Left kidney (tissue), 2 donors: ENCODE measurements around the gene MRM2. TPM values are rescaled to one million over a fixed set of nuclear protein-coding genes. Genes with fewer than 3 reads are reported as not detected.
"Not testable (repeated sequence)": the region's sequence is repeated elsewhere in the genome, so short reads cannot be mapped to it uniquely, and the experiment has no call there.

ENCODE experiments used
- DNase-seq: peaks from one replicate; pipeline ENCODE4 v3.0.0-alpha.2; 2013
- polyA plus RNA-seq: library from polyadenylated mRNA; unstranded; fragments of 120-200 nt; gene quantifications from one replicate; pipeline ENCODE4 v1.2.1, GENCODE V29; 2013; ENCODE audit not compliant: insufficient read length

MRM2 gene
- polyA plus RNA-seq, 1 donor = 40.3 TPM

DNA sequence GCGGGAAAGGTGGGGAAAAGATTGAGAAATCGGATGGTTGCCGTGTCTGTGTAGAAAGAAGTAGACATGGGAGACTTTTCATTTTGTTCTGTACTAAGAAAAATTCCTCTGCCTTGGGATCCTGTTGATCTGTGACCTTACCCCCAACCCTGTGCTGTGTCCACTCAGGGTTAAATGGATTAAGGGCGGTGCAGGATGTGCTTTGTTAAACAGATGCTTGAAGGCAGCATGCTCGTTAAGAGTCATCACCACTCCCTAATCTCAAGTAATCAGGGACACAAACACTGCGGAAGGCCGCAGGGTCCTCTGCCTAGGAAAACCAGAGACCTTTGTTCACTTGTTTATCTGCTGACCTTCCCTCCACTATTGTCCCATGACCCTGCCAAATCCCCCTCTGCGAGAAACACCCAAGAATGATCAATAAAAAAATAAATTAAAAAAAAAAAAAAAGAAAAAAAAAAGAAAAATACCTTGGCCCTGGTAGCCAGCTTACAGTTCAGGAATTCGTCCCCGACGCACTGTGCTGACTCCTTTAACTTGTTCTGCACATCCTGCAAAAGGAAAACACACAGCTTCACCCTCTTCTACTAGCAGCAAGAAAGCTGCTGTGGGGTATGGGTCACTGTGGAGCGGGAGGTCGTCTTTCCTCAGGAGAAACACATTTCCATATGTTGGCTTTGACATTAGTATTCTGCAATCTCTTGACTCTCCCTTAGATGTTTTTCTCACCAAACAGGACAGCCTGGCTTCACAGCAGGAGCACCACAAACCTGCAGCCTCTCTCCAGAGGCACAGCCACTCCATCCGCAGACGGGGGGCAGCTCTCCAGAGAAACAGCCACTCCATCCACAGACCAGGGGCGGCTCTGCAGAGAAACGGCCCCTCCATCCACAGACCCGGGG is 27.3 kb upstream of the MRM2 start:
- not testable (repeated sequence) for DNase-seq

DNA sequence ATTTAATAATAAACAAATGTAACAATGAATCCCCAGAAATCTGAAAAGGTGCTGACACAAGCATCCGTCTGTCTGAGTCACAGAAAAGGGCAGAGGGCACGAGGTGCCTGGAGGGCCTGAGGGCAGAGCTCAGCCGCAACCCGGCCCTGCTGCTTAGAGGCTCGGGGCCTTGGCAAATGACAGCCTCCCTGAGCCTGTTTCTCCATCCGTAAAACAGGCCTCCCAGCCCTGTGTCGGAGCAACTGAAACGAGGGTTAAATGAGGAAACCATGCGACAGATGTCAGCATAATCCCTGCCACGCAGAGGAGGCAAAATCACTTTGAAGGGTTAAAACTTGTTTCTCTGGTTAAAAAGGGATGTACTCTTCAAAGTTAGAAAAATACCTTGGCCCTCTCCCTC is 24.9 kb upstream of the MRM2 start:
- no peak for DNase-seq

DNA sequence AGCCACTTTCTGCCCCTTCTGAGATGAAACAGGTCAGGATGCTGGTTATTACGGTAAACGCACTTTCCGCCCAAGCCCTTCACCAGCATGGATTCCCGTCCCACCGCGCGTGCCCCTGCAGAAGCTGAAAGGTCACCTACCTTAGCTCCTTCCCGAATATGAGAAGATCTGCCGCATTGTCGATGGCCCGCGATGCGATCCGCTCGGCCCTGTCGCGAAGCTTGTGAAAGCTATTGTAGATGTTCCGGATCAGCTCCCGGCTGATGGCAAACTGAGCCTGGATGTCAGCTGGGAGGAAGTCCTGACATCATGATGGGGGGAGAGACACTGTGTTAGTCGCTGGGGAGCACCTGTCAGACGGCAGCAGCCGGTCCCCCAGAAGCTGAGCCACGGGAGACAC is 22.2 kb upstream of the MRM2 start:
- DNase-seq = no peak

DNA sequence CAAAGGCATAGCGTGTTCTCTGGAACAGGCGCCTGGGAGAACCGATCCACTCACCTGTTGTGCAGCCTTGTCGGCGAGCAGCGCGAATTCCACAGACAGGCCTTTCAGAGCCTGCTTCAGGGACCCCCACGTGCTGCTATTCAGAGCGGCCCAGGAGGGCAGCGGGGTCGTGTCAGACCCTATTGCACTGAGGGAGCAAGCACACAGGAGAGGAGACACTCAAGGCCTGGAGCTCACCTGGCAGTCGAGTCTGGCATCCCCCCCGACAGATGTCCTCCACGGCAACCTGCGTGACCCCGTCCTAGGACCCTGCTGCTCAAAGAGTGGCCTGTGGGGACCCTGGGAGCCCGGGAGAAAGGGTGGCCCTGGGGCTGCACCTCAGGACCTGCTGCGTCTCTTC is 21.2 kb upstream of the MRM2 start:
- no peak for DNase-seq

DNA sequence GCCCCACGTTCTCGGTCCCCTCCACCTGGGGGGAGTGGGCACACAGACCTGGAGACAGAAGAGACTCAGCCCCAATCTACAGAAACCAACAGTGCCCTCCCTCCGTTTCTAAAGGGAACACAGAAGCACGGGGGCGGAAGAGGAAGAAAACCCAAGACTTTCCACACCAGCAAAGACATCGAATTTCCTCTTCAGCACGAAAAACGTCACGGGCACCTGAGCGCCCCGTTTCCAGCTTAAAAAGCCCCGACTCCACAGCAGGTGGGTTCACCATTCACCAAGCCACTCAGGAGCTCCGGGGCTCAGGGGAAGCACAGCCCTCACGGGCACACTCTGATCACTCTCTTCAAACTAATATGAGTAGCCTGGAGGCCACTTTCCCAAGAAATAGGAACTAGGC is 19.6 kb upstream of the MRM2 start:
- DNase-seq = no peak

DNA sequence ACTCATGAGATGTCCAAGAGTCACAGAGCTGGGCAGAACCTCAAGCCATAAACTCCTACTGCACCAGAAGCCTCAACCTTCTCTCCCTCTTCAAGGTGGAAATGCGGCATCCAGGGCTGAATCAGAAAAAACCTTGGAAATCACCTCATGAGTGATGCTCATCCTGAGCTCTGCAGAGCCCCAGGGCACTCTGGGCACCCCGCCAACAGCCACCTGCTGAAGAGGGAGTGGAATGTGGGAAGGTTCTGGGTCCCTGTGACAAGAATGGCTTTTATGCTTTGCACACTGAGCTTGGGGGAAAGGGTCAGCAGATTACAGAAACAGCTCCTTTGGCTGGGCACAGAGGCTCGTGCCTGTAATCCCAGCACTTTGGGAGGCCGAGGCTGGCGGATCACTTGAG is 18.8 kb upstream of the MRM2 start:
- DNase-seq = no peak

DNA sequence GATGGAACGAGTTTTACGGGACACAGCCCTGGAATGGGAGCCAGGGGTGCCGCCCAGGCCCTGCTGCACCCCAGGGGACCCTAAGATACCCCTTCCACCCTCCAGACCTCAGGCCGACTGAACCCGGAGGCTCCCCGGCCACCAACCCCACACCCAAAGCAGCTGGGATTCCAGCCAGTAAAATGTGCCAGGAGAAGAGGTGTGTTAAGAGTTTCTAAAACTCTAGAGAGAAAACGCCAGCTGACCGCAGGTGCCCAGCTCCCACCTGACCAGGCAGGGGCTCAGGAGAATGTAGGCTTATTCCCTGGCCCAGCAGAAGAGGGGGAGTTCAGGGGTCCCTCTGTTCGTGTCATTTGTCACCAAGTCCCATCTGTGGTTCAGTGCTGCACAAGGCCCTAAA is 17.5 kb upstream of the MRM2 start:
- no peak for DNase-seq

DNA sequence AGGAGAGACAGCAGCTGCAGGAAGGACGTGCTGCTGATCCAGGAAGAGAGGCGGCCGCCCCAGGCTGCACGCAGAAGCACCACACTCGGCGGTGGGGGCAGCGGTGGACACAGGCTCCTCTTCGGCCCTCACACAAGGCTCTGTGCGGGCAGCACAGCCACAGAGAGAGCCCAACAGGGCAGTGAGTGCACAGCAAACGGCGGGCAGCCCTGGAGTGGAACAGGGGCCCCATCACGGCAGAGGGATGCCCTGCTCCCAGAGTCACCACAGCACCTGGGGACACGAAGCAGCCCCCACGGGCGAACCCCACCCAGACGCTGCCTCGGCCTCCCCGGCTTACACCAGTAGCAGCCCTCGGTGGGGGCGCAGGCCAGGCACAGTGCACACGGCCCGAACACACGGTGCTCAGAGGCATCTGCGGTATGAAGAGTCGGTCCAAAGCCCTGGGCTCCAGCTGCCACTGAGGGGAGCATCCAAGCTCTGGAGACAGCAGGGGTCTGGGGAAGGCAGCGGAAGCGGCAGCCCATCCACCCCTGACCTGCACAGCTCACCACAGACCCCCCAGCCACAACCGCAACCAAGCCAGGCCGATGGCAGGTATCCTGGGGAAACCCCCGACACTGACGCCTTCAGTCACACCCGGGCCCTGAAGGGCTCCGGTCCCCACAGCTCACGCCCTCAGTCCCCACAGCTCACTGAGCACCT is 16.8 kb upstream of the MRM2 start:
- no peak for DNase-seq

DNA sequence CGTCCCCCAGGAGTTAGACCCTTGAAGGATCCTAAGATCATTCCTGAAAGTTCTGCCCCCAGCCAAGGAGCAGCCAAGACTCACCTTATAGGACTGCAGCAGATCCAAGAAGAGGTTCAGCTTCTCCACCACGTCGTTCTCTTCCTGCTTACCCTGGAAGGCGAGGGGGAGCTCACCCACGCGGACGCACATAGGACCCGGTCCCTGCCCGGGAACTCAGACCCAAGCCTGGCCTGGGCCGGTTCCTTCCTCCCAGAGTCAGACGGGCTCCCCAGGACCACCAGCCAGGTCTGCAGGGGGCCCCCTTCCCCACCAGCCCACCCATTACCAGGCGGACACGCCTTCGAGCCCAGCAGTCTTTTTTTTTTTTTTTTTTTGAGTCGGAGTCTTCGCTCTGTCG is 15.6 kb upstream of the MRM2 start:
- DNase-seq = no peak

DNA sequence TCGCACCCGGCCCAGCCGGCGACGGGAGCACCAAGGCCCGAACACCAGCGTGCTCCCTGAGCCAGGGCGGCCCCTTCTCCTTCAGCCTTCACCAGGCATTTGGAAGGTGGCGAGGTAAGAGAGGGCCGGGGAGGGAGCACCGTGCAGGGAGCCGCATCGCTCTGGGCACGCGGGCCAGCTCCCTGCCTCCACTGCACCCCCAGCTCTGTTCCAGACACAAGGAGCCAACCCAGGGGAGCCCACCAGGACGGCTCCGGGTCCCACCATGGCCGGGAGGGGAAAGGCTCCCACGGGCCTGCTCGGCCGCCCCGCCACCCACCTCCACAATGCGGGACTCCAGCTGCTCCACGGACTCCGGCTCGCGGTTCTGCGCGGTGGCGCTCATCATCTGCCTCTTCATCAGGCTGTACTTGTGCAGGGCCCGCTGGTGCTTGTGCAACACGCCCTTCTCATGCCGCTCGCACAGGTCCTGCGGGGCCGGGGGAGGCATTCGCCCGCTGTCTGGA is 15.1 kb upstream of the MRM2 start:
- no peak for DNase-seq

DNA sequence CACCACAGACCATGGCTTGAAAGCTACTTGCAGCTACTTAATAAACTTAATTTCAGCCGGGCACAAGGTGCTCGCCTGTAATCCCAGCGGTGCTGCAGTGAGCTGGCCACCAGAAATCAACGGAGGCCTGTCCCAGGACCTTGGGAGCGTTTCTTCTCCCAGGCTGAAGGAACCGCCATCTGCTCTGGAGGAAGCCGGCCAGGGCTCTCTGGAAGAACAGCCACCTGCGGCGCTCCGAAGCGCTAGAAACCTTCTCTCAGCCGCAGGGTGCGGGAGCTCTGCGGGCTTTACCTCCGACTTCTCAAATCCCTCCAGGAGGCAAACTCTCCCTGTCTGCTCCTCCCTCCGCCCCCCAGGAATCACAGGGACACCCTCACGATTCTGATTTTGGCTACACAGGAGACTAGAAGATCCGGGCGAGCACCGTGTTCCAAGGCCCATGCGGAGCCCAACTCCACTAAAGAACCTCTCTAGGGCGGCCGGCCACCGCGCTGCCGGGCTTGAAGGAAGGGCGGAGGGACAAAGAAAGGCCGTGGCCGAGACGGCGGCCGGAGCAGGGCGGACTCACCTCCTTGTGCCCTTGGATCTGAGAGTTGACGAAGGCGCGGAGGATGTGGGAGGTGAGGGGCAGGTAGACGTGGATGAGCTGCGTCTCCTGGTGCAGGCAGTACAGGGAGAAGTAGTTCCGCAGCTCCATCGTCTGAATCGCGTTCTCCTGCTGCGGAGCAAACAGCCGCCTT is 14.5 kb upstream of the MRM2 start:
- DNase-seq = no peak

DNA sequence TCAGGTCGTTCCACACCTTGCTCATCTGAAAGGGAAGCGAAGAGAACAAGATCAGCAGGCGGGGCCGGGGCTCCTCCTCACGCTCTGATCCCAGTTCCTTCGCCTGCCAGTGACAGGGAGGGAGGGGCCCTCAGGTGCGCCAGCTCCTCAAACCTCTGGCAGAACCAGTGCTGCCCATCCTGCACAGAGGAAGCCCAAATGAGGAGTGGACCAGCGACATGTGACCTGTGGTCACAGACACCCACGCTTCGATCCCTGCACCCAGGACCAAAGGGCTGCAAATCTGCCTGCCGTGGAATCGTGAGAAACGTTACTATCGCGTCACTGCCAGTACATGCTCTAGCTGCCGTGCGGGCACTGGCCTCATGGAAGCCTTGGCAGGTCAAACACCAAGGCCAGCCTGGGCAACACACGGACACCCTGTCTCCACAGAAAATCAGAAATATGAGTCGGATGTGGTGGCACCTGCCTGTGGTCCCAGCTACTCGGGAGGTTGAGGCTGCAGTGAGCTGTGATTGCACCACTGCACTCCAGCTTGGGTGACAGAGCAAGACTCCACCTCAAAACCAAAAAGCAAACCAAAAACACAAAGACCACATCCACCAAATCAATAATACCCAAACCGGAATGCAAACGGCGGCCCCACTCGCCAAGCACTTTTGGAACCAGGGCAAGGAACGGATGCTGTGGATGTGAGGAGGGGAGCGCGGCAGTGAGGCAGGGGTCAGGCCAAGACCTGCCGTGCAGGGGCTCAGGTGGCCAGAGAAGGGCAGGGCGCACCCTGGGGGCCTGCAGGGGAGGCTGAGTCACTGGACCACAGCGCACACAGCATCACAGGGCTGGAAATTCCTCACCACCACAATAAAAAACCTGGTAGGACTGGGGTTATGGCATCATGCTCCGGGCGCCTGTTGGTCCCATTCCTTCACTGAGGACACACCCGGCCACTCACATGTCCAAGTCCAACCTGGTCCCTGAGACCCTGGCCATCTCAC is 13.4 kb upstream of the MRM2 start:
- DNase-seq = no peak

DNA sequence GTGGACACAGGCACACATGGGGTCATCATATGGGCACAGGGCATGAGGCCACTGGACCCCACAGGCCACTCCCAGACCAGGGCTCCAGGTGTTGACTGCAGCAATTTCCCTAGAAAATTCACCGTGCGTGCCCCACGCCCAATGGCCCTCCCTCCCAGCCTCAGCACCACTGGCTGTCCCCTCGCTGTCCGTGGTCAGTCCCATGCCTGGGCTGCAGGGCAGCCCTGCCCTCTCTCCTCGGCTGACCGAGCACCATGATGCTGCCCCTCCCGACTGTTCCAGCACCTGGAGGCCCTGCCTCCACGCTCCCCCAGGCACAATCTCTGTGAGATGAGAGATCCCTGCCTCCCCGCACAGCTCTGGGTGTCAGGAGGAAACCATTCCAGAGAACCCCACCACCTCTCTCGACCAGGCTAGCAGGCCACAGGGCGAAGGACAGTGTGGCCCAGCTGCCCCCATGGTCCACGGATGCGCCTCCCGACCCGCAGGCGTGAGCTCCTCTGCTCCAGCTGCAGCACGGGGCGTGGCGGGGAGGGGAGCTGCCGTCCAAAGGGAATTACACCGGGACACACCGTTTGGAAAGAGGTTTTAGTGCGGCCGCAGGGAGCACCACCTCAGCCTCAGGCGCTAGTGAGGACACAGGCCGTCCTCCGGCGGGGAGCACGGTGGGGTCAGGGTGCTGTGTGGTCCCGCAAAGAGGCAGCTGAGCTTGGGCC is 12.6 kb upstream of the MRM2 start:
- no peak for DNase-seq

DNA sequence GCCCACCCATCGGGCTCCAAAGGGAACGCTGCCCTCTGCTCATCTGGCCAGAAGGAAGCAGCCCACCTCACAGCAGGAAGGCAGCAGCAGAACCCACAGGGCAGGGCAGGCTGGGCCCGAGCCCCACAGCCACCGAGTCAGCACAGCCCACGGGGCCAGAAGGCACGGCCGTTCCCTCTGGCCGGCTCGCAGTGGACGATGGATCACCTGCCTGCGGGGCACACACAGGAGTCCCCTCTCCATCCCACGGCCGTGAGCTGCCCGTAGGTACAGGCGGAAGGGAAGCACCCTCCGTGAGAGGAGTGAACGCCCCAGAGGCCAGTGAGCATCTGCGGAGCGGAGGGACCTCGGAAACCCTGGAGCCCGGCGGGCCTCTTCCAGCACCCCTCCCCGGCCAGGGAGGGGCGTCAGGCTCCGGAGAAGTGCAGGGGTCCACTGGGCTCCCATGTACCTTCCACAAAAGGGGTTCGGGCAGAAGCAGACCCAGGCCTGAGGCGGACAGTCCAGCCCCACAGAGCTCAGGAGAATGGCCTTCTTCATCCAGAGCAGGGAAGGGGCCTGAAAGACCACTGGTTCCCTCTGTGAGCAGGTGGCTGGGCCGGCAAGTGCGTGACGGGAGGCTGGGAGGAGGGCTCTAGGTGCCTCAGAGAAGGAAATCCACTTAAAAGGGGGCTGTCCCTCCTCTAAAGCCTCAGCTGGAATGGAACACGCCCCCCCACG is 11.7 kb upstream of the MRM2 start:
- DNase-seq = no peak

DNA sequence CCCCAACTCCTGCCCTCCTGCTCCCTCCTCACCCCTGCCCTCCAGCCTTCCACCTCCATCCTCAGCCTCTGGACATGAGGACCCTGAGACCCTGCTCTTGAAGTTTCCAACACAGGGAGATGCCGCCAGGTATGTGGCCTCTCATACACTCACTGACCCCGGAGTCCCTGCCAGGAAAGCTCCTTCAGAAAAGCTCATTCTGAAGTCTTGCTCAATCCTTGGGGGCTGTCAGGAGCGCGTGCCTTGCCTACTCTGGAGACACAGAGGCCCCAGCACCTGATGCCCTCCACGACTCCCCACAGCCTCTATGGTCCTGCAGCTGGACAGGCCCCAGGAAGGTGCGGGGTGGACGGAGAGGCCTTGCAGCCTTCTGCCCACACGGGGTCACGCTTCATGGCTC is 11.0 kb upstream of the MRM2 start:
- no peak for DNase-seq

DNA sequence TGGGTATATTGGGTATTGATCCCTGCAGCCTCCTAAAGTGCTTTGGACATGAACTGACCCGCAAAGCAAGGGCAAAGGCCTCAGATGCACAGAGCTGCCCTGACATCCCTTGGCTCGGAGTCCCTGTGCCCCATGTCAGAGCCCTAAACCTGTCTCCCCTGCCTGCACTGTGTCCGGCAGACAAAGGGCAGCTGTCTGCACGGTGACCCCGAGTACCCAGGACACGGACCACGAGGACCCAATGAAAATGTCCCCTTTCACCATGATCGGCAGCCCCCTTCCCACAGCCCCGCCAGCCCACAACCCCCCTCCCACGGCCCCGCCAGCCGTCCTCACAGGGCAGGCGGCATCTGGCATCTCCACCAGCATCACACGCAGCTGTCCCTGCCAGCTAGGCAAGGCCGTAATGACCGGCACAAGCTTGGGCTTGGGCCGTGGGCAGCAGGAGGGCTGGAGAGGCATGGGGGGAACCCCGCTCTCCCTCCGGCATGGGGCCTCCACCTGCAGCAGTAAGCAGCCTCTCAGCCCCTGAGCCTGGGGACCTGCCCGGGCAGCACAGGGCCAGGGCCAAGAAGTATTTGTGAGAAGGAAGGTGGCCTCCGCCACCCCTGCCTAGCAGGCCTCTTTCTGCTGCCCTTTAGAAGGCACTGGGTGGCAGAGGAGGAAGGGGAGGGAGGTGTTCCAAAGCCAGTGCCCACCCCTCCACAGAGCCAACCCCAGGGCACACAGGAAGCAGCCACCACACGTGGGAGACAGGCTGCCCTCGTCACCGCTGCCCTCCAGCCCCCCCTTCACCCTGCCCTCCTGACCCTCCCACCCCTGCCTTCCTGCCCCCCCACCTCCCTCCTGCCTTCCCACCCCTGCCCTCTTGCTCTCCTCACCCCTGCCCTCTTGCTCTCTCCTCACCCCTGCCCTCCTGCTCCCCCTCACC is 10.1 kb upstream of the MRM2 start:
- DNase-seq = no peak

DNA sequence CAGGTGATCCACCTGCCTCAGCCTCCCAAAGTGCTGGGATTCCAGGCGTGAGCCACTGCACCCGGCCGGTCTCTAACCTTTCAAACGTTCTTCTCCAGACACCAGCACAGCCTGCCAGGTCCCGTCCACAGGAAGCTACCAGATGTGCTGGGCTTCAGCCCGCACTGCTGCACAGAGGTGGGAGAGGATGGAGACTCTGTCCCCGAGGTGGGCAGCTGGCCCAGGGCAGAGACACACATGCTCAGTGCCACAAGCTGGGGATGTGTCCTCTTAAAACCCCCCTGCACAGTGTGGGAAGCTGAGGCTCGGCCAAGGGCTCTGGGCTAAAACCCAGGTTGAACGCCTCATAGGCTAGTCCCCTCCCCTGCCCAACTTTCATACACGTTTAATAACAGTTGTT is 9.4 kb upstream of the MRM2 start:
- DNase-seq = no peak

DNA sequence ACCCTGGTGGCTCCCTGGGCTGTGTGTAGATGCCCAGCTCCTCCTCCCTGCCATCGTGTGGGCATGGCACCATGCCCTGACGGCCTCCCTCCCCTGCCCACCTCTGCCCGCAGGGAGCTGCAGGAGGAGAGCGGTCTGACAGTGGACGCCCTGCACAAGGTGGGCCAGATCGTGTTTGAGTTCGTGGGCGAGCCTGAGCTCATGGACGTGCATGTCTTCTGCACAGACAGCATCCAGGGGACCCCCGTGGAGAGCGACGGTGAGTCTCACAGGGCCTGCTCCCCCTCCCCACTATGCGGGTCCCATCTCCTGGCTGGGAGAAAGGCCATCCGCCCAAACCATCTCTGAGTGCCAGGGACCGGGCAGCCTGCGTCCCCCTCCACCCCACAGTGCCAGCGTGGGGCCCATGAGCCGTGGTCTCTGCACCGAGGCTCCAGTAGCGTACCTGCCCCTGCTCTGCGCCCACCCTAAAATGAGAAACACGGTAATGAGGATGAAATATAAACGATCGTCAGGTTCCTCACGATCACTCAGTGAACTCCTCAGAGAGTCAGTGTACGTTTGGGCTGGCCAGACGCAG is 7.8 kb upstream of the MRM2 start:
- no peak for DNase-seq
